ENCODE measurements around the gene RPS6KA1.

The RPS6KA1 gene

DNA sequence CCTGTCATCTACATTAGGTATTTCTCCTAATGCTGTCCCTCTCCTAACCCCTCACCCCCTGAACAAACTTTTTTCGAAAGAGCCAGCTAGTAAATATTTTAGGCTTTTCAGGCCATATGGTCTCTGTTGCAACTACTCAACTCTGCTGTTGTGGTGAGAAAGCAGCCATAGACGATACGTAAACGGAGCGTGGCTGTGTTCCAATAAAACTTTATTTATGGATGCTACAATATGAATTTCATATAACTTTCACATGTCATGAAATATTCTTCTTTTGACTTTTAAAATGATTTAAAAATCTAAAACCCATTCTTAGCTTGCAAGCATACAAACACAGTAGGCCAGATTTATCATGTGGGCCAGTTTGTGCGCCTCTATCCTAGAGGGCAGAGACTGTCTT, 11.2 kb upstream of the RPS6KA1 start:
- DNase-seq (ENCODE audit: low read depth) = no peak
- H3K4me3 ChIP-seq (ENCODE audit: low read depth, low read length) = no peak overlapping the region
- TF ChIP-seq, protein P1, sequence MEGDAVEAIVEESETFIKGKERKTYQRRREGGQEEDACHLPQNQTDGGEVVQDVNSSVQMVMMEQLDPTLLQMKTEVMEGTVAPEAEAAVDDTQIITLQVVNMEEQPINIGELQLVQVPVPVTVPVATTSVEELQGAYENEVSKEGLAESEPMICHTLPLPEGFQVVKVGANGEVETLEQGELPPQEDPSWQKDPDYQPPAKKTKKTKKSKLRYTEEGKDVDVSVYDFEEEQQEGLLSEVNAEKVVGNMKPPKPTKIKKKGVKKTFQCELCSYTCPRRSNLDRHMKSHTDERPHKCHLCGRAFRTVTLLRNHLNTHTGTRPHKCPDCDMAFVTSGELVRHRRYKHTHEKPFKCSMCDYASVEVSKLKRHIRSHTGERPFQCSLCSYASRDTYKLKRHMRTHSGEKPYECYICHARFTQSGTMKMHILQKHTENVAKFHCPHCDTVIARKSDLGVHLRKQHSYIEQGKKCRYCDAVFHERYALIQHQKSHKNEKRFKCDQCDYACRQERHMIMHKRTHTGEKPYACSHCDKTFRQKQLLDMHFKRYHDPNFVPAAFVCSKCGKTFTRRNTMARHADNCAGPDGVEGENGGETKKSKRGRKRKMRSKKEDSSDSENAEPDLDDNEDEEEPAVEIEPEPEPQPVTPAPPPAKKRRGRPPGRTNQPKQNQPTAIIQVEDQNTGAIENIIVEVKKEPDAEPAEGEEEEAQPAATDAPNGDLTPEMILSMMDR (IDR thresholded peaks at IDR 0.05; ENCODE audit: low read depth, low read length, missing control alignments) = no peak
- in situ Hi-C loops (cut with HindIII; ENCODE audit: low sequenced_read_pairs) = no loop called here

DNA sequence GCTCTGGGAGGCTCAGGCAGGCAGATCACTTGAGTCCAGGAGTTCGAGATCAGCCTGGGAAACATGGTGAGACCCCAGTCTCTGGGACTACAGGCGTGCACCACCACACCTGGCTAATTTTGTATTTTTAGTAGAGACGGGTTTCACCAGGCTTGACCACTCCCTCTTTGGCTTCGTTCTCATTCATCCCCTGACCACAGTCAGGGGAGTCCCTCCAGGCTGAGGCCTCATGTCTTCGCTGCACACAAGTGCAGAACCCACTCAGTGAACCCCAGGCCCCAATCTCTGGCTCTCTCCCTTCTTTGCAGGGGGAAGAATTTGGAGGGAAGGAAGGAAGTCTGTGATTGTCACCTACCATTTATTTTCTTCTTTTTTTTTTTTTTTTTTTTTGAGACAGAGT, 9.2 kb upstream of the RPS6KA1 start:
- TF ChIP-seq, protein P1 (IDR thresholded peaks at IDR 0.05; ENCODE audit: low read depth, low read length, missing control alignments) = no peak
- H3K4me3 ChIP-seq (ENCODE audit: low read depth, low read length) = no peak overlapping the region
- in situ Hi-C loops (cut with HindIII; ENCODE audit: low sequenced_read_pairs) = no loop called here
- no peak for DNase-seq (ENCODE audit: low read depth)

DNA sequence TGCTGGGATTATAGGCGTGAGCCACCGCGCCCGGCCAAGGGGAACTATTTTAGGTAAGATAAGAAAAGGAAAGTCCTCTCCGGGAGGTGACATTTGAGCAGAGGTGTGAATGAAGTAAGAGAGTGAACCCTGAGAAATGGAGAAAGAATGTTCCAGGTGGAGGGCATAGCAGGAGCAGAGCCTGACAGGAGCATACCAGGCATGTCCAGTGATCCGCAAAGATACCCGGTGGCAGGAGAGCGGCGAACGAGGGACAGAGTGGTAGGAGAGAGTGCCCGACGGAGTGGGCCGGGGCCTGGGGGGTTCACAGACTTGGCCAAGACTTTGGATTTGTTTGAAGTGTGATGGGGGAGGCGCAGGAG, 7.9 kb upstream of the RPS6KA1 start:
- in situ Hi-C loops (cut with HindIII; ENCODE audit: low sequenced_read_pairs) = no loop called here
- H3K4me3 ChIP-seq (ENCODE audit: low read depth, low read length) = no peak overlapping the region
- DNase-seq (ENCODE audit: low read depth) = no peak
- TF ChIP-seq, protein P1 (IDR thresholded peaks at IDR 0.05; ENCODE audit: low read depth, low read length, missing control alignments) = no peak

DNA sequence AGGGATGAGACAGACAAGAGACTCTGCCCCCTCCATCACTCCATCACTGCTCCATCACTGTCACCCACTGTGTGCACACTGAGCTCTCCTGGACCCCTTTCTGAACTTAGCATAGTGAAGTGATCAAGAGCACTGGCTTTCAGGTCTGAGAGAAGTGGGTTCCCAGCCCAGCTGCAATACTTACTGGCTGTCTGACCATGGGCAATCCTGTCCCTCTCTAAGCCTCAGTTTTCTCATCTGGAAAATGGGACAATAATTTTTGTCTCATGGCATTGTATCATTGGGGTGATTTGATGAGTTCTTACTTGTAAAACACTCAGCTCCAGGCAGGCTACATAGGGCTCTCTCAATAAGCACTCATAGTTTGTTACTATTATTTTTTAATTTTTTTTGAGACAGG, 7.5 kb upstream of the RPS6KA1 start:
- H3K4me3 ChIP-seq (ENCODE audit: low read depth, low read length) = no peak overlapping the region
- in situ Hi-C loops (cut with HindIII; ENCODE audit: low sequenced_read_pairs) = no loop called here
- DNase-seq (ENCODE audit: low read depth) = no peak
- TF ChIP-seq, protein P1 (IDR thresholded peaks at IDR 0.05; ENCODE audit: low read depth, low read length, missing control alignments) = no peak

DNA sequence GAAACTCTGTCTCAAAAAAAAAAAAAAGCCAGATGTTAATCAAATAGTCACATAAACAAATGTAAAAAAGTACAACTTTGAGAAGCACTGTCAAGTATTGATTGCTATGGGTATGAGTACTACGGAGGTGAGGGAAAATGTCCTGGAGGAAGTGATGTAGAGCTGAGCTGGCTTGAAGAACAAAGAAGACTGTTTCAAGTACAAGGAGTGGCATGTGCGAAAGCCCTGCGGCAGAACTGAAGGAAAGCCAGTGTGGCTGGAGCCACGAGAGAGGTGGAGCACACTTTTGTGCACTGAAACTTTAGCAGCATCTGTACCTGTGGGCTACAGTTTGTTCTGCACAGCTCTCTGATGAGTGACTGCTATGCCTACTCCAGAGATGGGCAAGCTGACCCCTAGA, 5.4 kb upstream of the RPS6KA1 start:
- in situ Hi-C loops (cut with HindIII; ENCODE audit: low sequenced_read_pairs) = no loop called here
- DNase-seq (ENCODE audit: low read depth) = no peak
- TF ChIP-seq, protein P1 (IDR thresholded peaks at IDR 0.05; ENCODE audit: low read depth, low read length, missing control alignments) = no peak
- H3K4me3 ChIP-seq (ENCODE audit: low read depth, low read length) = no peak overlapping the region

DNA sequence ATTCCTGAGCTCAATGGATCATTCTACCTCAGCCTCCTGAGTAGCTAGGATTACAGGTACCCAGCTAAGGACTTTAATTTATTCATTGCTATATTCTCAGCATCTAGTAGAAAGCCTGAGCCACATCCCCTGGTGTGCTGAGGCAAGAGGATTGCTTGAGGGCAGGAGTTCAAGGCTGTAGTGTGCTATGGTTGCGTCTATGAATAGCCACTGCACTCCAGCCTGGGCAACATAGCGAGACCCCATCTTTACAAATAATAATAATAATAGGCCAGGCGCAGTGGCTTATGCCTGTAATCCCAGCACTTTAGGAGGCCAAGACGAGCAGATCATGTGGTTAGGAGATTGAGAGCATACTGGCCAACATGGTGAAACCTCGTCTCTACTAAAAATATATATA, 3.3 kb upstream of the RPS6KA1 start:
- in situ Hi-C loops (cut with HindIII; ENCODE audit: low sequenced_read_pairs) = no loop called here

DNA sequence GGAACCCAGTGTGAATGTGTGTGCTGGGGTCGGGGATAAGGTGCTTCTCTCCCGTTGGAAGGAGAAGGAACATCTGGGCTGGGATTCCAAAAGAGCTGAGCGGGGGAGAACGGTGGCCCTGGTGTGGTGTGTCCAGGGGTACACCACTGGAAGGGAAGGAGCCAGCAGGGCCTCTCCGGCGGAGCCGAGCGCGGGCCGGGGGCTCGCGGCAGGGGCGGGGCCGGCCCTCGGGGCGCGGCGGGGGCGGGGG, 231 bp upstream of the RPS6KA1 start:
- peak overlapping the region; percentile 53 for H3K4me3 ChIP-seq (ENCODE audit: low read depth, low read length)
- in situ Hi-C loops (cut with HindIII; ENCODE audit: low sequenced_read_pairs) = no loop called here
- DNase-seq (ENCODE audit: low read depth) = no peak
- TF ChIP-seq, protein P1 (IDR thresholded peaks at IDR 0.05; ENCODE audit: low read depth, low read length, missing control alignments) = no peak

More for the DNA sequence above, 3.3 kb upstream of the RPS6KA1 start:
- TF ChIP-seq, protein P1 (IDR thresholded peaks at IDR 0.05; ENCODE audit: low read depth, low read length, missing control alignments) = no peak
- H3K4me3 ChIP-seq (ENCODE audit: low read depth, low read length) = no peak overlapping the region
- DNase-seq (ENCODE audit: low read depth) = no peak

All from astrocyte of the cerebellum (primary cell).